Adipocyte (in vitro differentiated cells): ENCODE data around the gene KRTAP9-4.
"Not testable (repeated sequence)": the region's sequence is repeated elsewhere in the genome, so short reads cannot be mapped to it uniquely, and the experiment has no call there.

Experiments used
- DNase-seq: peaks from one replicate; pipeline ENCODE4 v3.0.0-alpha.2; 2015; ENCODE audit warnings: low read depth
- H3K27me3 ChIP-seq: replicated peaks from 2 replicates; pipeline ENCODE4 v1.7.0; 2013; ENCODE audit warnings: mild to moderate bottlenecking, low read length, moderate library complexity; ENCODE audit not compliant: control insufficient read depth, insufficient read depth
- H3K36me3 ChIP-seq: 2 replicates; pipeline ENCODE4 v1.7.0; 2013; ENCODE audit warnings: low read length, mild to moderate bottlenecking, moderate library complexity; ENCODE audit not compliant: control insufficient read depth, insufficient read depth, severe bottlenecking
- H3K4me1 ChIP-seq: 2 replicates; pipeline ENCODE4 v1.7.0; 2013; ENCODE audit warnings: mild to moderate bottlenecking, low read length, moderate library complexity; ENCODE audit not compliant: control insufficient read depth, insufficient read depth
- H3K4me3 ChIP-seq: 2 replicates; pipeline ENCODE4 v1.7.0; 2013; ENCODE audit warnings: mild to moderate bottlenecking, low read length, moderate library complexity
- H3K9ac ChIP-seq: 2 replicates; pipeline ENCODE4 v1.7.0; 2013; ENCODE audit warnings: mild to moderate bottlenecking, low read length, moderate library complexity
- H3K9me3 ChIP-seq: 2 replicates; pipeline ENCODE4 v1.7.0; 2013; ENCODE audit warnings: mild to moderate bottlenecking, low read length, moderate library complexity; ENCODE audit not compliant: control insufficient read depth

The KRTAP9-4 gene

GRCh38 chr17:41237949-41238437, 11.5 kb upstream of the KRTAP9-4 start, which contains the start of gene KRTAP9-8:
Gene KRTAP9-8, plus strand, starts transcription at chr17:41237999. Its CDS starts 53 bp downstream, at chr17:41238052.
- not testable (repeated sequence) for H3K4me3 ChIP-seq, H3K9me3 ChIP-seq, H3K27me3 ChIP-seq, H3K4me1 ChIP-seq, H3K9ac ChIP-seq, H3K36me3 ChIP-seq, DNase-seq

- H3K9me3 ChIP-seq, H3K9ac ChIP-seq, H3K4me3 ChIP-seq, H3K27me3 ChIP-seq, H3K36me3 ChIP-seq, H3K4me1 ChIP-seq, DNase-seq: not testable (repeated sequence)
Observed at GRCh38 chr17:41246995-41247787, 2.3 kb upstream of the KRTAP9-4 start.

- DNase-seq = no peak
- Histone ChIP-seq H3K9me3 (no peaks in the 10 kb centered on the region), H3K4me1 (peaks cover 5% of the 10 kb centered on the region), H3K9ac (no peak overlapping the region), H3K36me3 (no peaks in the 10 kb centered on the region), H3K27me3 (peaks cover 2% of the 10 kb centered on the region), H3K4me3 (no peak overlapping the region)
Observed at GRCh38 chr17:41251261-41251660, 1.8 kb downstream of the KRTAP9-4 start.

GRCh38 chr17:41254861-41255260, 5.4 kb downstream of the KRTAP9-4 start:
- DNase-seq = no peak
- H3K4me3 ChIP-seq = no peak overlapping the region

GRCh38 chr17:41255381-41256290, 6.1 kb downstream of the KRTAP9-4 start, which contains the start of gene KRTAP9-9:
Gene KRTAP9-9, plus strand, starts transcription at chr17:41255384.
- not testable (repeated sequence) for H3K36me3 ChIP-seq, H3K9ac ChIP-seq, H3K4me3 ChIP-seq, H3K27me3 ChIP-seq, H3K9me3 ChIP-seq
- DNase-seq = peak; percentile 43
- peaks cover 23% of the 10 kb centered on the region for H3K4me1 ChIP-seq

More at GRCh38 chr17:41254861-41255260, 5.4 kb downstream of the KRTAP9-4 start:
- Histone ChIP-seq H3K9ac (no peak overlapping the region), H3K36me3 (no peaks in the 10 kb centered on the region), H3K9me3 (no peaks in the 10 kb centered on the region), H3K4me1 (peaks cover 23% of the 10 kb centered on the region), H3K27me3 (no peaks in the 10 kb centered on the region)

- Histone ChIP-seq H3K27me3 (no peaks in the 10 kb centered on the region), H3K36me3 (no peaks in the 10 kb centered on the region), H3K4me3 (no peak overlapping the region)
Observed at GRCh38 chr17:41256291-41256685, 6.8 kb downstream of the KRTAP9-4 start.

GRCh38 chr17:41258406-41258805, 8.9 kb downstream of the KRTAP9-4 start:
- DNase-seq = peak; percentile 73
- Histone ChIP-seq H3K4me1 (peaks cover 18% of the 10 kb centered on the region), H3K9me3 (no peaks in the 10 kb centered on the region), H3K27me3 (peaks cover 6% of the 10 kb centered on the region), H3K36me3 (no peaks in the 10 kb centered on the region), H3K9ac (no peak overlapping the region), H3K4me3 (no peak overlapping the region)

More at GRCh38 chr17:41256291-41256685, 6.8 kb downstream of the KRTAP9-4 start:
- Histone ChIP-seq H3K9me3 (no peaks in the 10 kb centered on the region), H3K4me1 (peaks cover 23% of the 10 kb centered on the region), H3K9ac (no peak overlapping the region)
- peak; percentile 39 for DNase-seq

GRCh38 chr17:41263212-41263611, 13.7 kb downstream of the KRTAP9-4 start:
- Histone ChIP-seq H3K9me3 (no peaks in the 10 kb centered on the region), H3K36me3 (no peaks in the 10 kb centered on the region), H3K4me1 (peaks cover 13% of the 10 kb centered on the region), H3K4me3 (no peak overlapping the region), H3K27me3 (peaks cover 10% of the 10 kb centered on the region), H3K9ac (no peak overlapping the region)
- DNase-seq = no peak

GRCh38 chr17:41264599-41264998, 15.1 kb downstream of the KRTAP9-4 start:
- no peaks in the 10 kb centered on the region for H3K4me1 ChIP-seq
- H3K9ac ChIP-seq = no peak overlapping the region
- peaks cover 10% of the 10 kb centered on the region for H3K27me3 ChIP-seq

GRCh38 chr17:41265078-41265477, 15.6 kb downstream of the KRTAP9-4 start, which contains the start of gene KRTAP9-6:
Gene KRTAP9-6, plus strand, starts transcription at chr17:41265378. Its CDS starts 0 bp downstream, at chr17:41265378.
- Histone ChIP-seq H3K4me3 (no peak within 1 kb of the TSS), H3K9me3 (no peaks in the 10 kb centered on the region), H3K4me1 (no peaks in the 10 kb centered on the region), H3K9ac (no peak within 1 kb of the TSS), H3K27me3 (peaks cover 10% of the 10 kb centered on the region), H3K36me3 (no peaks in the 10 kb centered on the region)
- DNase-seq = no peak

More at GRCh38 chr17:41264599-41264998, 15.1 kb downstream of the KRTAP9-4 start:
- DNase-seq = no peak
- no peaks in the 10 kb centered on the region for H3K36me3 ChIP-seq
- no peak overlapping the region for H3K4me3 ChIP-seq
- no peaks in the 10 kb centered on the region for H3K9me3 ChIP-seq

GRCh38 chr17:41267711-41268110, 18.2 kb downstream of the KRTAP9-4 start:
- no peaks in the 10 kb centered on the region for H3K4me1 ChIP-seq
- H3K4me3 ChIP-seq = no peak overlapping the region
- H3K27me3 ChIP-seq = peaks cover 7% of the 10 kb centered on the region
- no peak overlapping the region for H3K9ac ChIP-seq
- H3K9me3 ChIP-seq = no peaks in the 10 kb centered on the region
- no peaks in the 10 kb centered on the region for H3K36me3 ChIP-seq
- DNase-seq = no peak
